A204.1 (cell line): ENCODE results near the gene SLAMF8.

Experiments
- FAIRE-seq: peaks from 2 replicates; lab custom pipeline; 2012; peaks lifted over from hg19 to GRCh38; lab: Jason Lieb, UNC

Gene SLAMF8

DNA sequence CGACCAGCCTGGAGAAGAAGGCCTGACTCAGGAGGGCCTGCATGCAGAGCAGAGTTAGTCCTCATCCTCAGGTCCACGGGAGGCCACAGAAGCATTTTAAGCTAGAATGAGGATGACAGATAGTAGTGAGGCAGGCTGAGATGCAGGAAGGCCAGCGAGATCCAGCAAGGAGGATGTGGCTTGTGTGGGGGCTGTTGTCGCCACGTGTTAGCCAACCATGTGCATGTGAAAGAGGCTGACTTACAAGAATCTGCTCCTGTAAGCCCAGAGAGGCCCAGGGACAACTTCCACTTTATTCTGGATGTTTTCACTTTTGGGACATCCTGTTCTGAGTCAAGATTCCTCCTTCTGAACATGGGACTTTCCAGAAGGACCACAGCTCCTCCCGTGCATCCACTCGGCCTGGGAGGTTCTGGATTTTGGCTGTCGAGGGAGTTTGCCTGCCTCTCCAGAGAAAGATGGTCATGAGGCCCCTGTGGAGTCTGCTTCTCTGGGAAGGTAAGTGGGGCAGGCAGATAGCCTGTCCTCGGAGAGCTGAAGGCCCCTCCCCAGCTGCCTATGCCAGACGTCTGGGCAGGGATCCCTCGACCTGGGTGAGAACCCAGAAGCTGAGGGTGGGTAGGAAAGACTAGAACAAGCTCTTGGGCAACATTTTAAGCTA, at the start of gene SLAMF8:
SLAMF8 (plus strand) TSS at position 433 of the 661 bp plus-strand sequence; CDS start at position 459, 26 bp downstream.
- FAIRE-seq: no peak

DNA sequence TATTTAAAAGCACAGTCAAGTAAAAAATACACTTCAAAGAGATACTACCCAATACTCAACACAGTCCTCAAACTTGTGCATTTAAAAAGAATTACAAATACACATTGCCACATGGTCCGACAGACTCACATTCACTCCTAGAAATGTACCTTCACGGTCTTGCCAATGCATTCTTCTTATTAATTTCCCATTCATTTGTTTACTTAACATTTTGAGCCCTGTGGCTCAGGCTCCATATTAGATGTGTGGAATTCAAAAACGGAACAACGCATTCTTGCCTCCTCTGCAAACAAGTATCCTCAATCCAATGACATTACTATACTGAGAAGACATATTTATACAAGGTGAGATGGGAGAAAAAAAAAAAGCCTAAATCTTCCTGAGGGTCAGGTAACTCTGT, 48.4 kb upstream of the SLAMF8 start:
- FAIRE-seq: no peak

DNA sequence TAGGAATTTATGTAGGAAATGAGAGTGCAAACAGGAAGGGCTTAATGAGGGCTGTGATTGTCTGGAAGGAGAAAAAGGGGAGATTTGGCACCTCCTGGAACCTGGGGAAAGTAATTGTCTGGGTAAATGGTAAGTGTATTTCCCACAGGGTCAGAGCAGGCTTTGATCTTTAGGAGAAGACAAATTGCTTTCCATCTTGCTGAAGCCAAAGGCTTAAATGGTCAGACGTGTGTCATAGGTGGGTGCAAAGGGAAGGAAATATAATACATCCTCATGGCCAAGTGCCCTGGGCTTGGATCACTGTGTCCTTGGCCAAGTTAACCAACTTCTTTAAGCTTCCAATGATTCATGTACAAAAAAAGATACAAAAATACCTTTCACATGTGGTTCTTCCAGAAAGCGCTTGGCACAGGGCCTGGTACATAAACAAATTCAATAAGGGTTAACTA, 47.2 kb upstream of the SLAMF8 start:
- no peak for FAIRE-seq

- no peak for FAIRE-seq
Measured at GRCh38 chr1:159780583-159781582, 45.8 kb upstream of the SLAMF8 start, which contains the start of gene DUSP23. Gene DUSP23, plus strand, starts transcription at chr1:159780962. Its CDS starts 139 bp downstream, at chr1:159781101.

DNA sequence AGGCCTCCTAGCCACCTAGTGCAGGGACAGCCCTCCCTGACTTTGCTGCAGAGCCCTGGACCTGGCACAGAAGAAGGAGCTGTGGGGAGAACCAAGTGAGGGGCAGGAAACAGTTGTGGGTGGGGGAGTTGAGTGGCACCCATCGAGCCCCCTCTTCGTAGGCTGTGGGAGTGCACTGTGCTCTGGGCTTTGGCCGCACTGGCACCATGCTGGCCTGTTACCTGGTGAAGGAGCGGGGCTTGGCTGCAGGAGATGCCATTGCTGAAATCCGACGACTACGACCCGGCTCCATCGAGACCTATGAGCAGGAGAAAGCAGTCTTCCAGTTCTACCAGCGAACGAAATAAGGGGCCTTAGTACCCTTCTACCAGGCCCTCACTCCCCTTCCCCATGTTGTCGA, 44.7 kb upstream of the SLAMF8 start:
- no peak for FAIRE-seq

GRCh38 chr1:159783724-159784123, 42.9 kb upstream of the SLAMF8 start:
- no peak for FAIRE-seq

DNA sequence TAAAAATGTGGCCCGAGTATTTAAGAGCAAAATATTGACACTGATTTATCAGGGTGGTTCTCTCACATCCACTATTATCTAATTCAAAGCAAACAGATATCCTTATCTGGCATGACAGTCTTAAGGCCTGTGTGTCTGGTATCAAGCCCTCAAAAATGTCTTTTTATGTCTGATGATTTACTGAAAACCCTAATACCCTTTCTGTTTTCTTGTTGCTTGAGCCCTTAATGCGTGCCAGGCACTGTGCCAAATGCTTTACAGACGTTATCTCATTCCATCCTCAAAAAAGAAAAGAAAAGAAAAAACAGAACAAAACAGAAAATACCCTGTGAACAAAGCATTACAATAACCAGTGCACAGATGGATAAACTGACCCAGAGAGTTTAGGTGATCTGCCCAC, 40.2 kb upstream of the SLAMF8 start:
- FAIRE-seq: no peak

DNA sequence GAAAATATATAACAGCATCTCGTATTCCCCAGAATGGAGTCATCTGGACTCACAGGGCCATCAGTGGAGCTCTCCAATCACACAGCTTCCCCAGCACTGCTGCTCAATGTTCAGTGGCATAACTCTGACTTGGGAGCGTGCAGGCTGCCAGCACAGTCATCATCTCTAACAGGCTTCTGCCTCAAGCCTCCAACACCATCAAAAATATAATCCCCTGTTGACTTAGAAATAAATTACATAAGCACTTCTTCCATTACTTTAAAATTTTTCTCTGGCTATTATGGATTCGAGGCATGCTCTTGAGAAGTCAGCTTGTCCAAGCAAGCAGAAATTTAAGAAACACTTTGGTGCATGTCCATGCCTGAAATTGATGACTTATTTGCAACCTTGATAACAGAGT, 39.7 kb upstream of the SLAMF8 start:
- no peak for FAIRE-seq

GRCh38 chr1:159790237-159790917, 36.3 kb upstream of the SLAMF8 start:
- no peak for FAIRE-seq

- FAIRE-seq: no peak
Measured at GRCh38 chr1:159791031-159791430, 35.6 kb upstream of the SLAMF8 start.

GRCh38 chr1:159791461-159791860, 35.2 kb upstream of the SLAMF8 start:
- FAIRE-seq: no peak

DNA sequence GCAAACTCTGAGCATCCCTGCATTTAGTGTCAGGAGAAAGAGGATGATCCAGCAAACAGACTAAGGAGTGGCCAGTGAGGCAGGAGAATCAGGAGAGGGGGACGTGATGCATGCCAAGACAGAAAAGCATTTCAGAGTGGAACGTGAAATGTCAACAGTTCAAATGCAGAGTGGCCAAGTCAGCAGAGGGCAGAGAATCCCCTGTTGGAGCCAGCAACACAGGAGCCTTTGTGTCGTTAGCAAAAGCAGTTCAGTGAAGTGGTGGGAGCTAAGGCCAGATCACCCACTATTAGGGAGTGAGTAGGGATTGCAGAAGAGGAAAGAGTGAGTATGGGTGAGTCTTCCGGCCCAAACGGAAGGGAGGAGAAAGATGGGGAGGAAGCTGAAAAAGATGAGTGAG, 31.1 kb upstream of the SLAMF8 start:
- no peak for FAIRE-seq

- FAIRE-seq: peak; percentile 55
Measured at GRCh38 chr1:159798893-159799292, 27.8 kb upstream of the SLAMF8 start.

- no peak for FAIRE-seq
Measured at GRCh38 chr1:159799446-159799985, 27.2 kb upstream of the SLAMF8 start.

DNA sequence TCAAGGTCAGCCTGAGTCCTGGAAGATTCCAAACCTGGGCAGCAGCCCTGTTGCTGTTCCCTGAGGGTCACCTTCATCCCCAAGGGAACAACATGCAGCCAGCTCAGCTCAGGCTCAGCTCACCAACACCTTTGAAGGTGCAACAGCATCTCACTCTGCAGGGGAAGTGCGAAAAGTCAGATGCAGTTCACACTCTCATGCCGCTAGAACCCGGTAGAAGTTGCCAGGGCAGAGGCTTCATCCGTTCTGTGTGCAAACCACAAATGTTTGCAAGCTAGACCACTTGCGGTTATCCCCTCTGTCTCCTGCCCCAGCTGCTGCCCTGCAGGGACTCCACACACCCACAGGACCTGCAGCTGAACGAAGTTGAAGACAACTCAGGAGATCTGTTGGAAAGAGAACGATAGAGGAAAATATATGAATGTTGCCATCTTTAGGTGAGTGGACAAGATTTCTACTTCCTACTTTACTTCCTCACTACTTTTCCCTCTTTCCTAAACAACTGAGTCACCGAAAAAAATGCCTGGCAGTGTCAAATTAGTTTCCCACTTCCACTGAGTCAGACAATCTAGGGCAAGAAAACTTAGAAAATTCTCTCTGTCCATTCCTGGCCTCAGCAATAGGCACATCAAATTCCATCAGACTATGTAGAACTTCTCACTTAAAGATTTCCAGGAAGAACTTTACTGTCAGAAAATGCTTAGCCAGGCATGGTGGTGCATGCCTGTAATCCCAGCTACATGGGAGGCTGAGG, 26.3 kb upstream of the SLAMF8 start:
- no peak for FAIRE-seq

DNA sequence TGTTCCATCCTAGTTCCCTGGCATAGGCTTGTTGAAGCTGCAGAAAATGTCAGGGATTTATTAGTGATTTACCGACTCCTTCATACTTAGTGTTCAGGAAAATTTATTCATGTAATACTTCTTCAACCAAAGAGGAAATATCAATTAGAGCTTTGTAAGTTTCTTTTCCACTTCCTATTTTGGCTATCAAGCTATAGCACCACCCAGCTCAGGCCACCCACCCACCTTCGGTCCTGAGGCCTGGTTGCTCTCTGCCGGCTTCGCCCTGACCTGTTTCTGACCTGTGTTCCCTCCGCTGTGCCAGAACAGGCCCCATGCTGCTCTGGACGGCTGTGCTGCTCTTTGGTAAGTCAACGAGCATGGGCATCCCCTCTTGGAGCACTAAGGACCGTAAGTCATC, 24.6 kb upstream of the SLAMF8 start, which contains the start of gene FCRL6:
FCRL6 (plus strand) TSS at position 250 of the 400 bp plus-strand sequence; CDS start at position 315, 65 bp downstream.
- FAIRE-seq: no peak

- FAIRE-seq: no peak
Measured at GRCh38 chr1:159803956-159804689, 22.6 kb upstream of the SLAMF8 start.

DNA sequence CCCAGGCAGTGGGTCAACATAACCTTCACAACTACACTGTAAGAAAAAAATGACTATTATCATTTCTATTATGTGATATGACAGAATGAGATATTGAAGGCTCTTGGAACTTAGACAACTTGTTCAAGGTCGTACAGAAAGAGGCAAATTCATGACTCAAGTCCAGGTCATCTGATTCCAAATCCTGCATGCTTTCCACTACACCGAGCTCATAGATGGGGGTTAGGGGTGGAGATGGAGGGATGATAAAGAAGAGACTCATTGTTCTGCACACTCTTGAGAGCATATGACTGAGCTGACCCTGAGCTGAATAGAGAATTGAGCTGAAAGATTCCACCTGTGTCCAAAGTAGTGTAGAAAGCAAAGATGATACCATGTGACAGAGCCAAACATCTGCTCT, 21.7 kb upstream of the SLAMF8 start:
- FAIRE-seq: no peak

- FAIRE-seq: no peak
Measured at GRCh38 chr1:159815926-159816325, 10.7 kb upstream of the SLAMF8 start.

GRCh38 chr1:159817276-159818041, 9.2 kb upstream of the SLAMF8 start:
- no peak for FAIRE-seq
